ENCODE measurements around the gene PRKCH.
A peak's percentile ranks its signal among the peaks of the same experiment; 100 is the strongest.
"Not testable (repeated sequence)": the region's sequence is repeated elsewhere in the genome, so short reads cannot be mapped to it uniquely, and the experiment has no call there.

The PRKCH gene

GRCh38 chr14:61460063-61460462, 138.7 kb downstream of the PRKCH start:
- no peak for DNase-seq (ENCODE audit: low read depth)

DNA sequence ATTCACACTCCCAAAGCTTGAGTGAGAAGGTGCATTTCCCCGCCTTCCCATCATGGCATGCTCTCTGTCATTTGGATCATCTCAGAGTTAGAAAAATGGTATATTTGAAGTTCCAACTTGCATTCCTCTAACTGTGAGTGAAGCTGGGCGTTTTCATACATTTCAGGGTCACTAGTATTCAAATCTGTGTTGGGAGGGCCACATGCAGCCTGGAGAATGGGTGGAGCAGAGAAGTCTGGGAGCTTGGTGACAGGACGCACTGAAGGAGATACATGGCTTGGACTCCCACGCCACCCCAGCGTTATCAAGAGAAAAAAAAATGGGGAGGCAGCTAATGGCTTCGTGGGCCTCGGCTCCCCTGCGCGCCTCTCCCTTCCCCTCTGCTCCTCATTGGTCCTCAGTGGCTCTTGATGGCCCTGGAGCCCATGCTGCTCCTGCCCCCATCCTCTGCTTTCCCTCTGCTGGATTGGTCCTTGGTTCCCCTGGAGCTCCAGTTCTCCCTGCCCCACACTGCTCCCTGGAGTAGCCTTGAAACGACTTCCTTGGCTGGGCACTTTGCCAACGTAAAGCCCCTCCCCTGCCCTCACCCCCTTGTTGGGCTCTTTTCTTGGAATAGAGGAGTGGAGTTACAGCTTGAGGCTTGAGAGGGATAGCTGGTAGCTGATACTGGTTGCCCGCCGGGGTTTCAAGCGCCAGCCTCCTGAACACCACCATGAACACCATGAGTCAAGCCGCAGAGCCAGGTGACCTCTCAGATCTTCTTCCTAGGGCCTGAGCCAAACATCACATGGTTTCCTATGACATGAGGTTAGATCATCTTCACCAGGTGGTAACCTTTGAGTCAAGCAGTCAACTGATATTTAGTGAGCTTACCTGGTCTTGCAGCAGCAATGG, 139.6 kb downstream of the PRKCH start:
- no peak for DNase-seq (ENCODE audit: low read depth)

DNA sequence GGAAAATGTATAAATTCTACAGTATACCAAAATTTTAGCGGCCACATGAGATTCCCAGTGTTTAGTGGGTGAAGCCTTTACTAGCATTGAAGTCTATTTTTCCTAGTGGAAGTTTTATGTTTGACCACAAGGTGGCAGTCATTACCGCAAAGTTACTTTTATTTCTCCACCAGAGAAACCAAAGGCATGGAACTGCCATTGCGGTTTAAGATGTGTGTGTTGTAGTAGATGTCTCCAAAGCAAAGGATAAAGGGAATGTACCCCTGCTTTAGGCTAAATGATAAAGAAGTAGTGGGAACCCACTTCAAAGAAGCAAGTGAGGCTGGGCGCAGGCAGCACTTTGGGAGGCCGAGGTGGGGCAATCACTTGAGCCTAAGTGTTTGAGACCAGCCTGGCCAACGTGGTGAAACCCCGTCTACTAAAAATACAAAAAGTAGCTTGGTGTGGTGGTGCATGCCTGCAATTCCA, 140.5 kb downstream of the PRKCH start:
- DNase-seq (ENCODE audit: low read depth): no peak

GRCh38 chr14:61462566-61463193, 141.3 kb downstream of the PRKCH start:
- no peak for DNase-seq (ENCODE audit: low read depth)

- DNase-seq (ENCODE audit: low read depth): no peak
Measured at GRCh38 chr14:61463664-61464285, 142.4 kb downstream of the PRKCH start.

GRCh38 chr14:61464539-61465320, 143.4 kb downstream of the PRKCH start:
- DNase-seq (ENCODE audit: low read depth): not testable (repeated sequence)

- DNase-seq (ENCODE audit: low read depth): no peak
Measured at GRCh38 chr14:61466249-61466904, 145.0 kb downstream of the PRKCH start.

GRCh38 chr14:61466905-61467280, 145.5 kb downstream of the PRKCH start:
- DNase-seq (ENCODE audit: low read depth): no peak

DNA sequence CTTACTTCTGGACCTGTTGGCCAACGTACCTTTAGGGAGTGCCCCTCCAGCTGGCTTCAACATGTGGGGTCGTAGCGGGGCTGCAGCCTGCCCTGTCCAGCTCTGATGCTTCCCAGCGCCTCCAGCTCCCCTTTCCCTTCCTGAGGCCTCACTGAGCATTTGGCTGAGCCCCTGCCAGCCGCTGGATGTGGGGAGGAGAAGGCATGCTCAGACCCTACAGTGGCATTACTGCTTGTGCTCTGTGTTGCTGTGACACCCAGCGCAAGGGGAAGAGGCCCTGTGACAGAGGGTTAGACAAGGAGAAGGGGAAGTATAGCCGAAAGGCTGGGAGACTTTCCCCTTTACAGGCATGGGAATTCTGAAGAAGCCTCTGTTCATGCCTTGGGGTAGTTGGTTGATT, 145.9 kb downstream of the PRKCH start:
- no peak for DNase-seq (ENCODE audit: low read depth)

DNA sequence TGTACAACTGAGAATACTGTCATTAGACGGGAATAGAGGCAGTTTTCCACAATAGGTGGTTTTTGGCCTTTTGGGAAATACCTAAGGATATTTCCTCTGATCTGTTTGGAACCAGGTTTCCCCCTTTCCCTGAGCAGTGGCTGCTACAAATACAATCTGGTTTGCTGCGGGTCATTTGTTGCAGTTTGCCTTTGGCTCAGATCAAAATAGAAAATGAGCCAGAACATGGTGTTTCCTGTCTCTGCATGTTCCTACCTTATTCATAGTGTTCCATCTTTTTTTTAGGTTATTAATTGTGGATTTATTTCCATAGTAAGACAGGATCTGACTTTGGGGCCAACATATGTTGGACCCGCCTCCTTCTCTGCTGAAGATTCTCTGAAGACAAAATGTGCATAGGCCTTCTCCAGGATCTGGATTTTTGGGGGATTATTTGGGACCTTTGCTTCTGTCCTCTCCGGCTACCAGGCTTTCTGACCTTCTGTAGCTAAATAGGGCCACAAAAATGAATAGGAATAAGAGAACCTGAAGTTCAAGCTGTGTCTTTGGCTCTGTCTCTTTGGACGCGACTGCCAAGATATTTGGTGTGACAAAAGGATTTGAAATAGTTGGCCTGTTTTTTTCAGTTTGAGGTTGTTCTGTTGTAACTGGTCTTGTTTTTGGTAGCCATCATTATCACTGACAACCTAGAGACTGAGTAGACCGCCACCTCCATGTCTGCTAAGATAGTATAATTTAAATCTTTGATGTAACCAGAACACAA, 146.9 kb downstream of the PRKCH start:
- DNase-seq (ENCODE audit: low read depth): no peak

- no peak for DNase-seq (ENCODE audit: low read depth)
Measured at GRCh38 chr14:61469781-61470180, 148.4 kb downstream of the PRKCH start.

GRCh38 chr14:61470261-61470960, 149.0 kb downstream of the PRKCH start:
- no peak for DNase-seq (ENCODE audit: low read depth)

DNA sequence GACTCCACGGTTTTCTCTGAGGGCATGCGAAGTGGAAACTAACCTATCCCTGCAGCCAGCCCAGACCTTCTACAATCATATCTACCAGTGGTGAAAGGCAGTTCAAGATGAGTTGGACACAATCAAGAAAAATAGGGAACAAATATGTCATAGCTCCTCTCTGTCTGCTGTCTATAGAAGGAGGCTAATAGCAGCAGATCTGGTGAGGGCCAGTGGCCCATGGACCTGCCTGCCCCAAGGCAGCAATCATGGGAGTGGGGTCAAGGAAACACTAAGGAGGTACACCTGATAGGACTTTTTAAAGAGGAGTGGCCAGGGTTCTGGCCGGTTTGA, 149.5 kb downstream of the PRKCH start:
- DNase-seq (ENCODE audit: low read depth): no peak

GRCh38 chr14:61471297-61472005, 150.1 kb downstream of the PRKCH start:
- DNase-seq (ENCODE audit: low read depth): no peak

- peak; percentile 49 for DNase-seq (ENCODE audit: low read depth)
Measured at GRCh38 chr14:61472011-61472672, 150.8 kb downstream of the PRKCH start.

GRCh38 chr14:61472801-61473376, 151.5 kb downstream of the PRKCH start:
- DNase-seq (ENCODE audit: low read depth): peak; percentile 52

DNA sequence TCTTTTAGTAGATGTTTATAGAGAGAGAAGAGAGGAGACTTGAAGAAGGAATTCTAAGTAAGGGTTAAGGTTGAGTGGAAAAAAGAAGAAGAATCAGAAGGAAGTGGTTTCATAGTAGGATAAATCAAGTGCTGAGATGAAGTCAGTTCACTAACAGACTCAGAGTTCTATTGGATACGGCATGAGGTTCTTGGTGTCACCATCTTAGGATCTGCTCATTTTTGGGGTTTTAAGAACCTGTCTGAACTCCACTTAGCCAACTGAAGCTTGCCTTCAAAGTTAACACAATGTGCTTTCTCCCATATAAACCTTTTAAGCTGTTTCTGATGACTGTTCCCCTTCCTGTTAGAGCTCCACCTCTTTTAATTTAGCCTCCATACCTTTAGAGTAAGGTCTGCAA, 152.6 kb downstream of the PRKCH start:
- no peak for DNase-seq (ENCODE audit: low read depth)

DNA sequence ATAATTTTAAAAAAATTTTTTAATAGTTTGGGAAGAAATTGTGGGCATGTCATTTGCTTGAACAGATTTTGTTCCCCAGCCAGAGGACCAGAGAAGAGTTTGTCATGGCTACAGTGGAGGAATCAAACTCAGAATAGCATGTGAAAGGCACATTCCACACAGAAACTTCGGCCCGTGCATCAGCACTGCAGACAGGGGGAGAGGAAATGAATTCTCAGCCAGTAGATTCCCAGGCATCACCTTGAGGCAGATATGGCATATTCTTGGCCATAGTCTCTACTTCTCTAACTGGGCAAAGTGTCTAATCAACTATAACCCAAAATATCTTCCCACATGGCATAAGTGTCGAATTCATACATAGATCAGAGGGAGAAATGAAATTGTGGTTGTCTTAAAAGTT, 153.3 kb downstream of the PRKCH start:
- DNase-seq (ENCODE audit: low read depth): no peak

DNA sequence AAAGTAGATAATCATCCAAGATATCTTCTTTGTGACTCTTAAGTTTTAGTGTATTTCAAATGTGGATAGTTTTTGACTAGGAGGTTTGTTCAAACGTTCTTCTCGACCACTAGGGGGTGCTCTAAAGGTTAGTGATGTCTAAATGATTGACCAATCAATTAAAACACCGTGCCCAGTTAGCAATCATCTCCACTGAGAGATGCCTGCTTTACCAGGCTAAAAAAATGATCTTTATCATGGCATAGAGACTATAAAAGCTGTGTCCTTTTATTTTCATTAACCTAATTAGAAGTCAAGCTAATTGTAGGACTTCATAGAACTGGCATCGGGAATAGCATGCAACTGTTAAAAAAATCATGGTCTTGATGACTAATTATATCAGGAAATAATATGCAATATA, 153.9 kb downstream of the PRKCH start:
- no peak for DNase-seq (ENCODE audit: low read depth)
